ENCODE data around the gene RGS10. TPM values are rescaled to one million over a fixed set of nuclear protein-coding genes. Genes with fewer than 3 reads are reported as not detected.

RGS10 gene
- polyA plus RNA-seq, 3 donors: 57.1 to 87.2 (median 75.8) TPM

- intact Hi-C loops (cut with micrococcal nuclease): no loop called here
- H3K9me3 Mint-ChIP-seq: no peaks in the 10 kb centered on the region
Measured at GRCh38 chr10:119495545-119495944, 47.0 kb downstream of the RGS10 start.

DNA sequence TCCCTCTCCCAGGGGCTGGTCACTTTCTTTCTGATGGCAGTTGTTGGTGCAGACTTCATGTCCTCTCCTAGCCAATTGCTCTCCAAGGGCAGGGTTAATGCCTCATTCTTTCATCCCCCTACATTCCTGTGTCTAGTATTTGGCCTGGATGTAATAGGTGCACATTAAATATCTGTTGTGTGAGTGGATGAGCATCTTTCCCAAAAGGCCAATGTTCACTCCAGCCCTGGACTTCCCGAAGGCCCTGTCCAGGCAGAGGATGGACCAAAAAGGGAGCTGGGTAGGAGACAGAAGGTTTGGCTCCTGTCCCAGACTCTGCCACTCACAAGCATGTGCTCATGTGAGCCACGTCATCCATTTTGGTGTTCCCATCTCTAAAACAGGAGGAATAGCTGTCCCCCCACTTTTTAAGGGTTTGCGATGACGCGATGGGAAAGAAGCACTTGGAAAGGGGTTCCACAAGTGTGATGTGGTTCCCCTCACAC, 47.5 kb downstream of the RGS10 start:
- Mint-ChIP-seq H3K9me3 (no peaks in the 10 kb centered on the region), H3K27me3 (ENCODE audit: low read depth in 3 of 3) (peaks cover 0 to 8% (median 3%) of the 10 kb centered on the region in 3 donors), H3K36me3 (peaks cover 17 to 20% of the 10 kb centered on the region in 2 donors), H3K27ac (peak overlapping the region in 1 of 7 donors; percentile 2), H3K4me1 (peaks cover 12% of the 10 kb centered on the region), H3K4me3 (no peak overlapping the region)
- H3K9me3 ChIP-seq (replicated peaks in 1 of 2; ENCODE audit: control insufficient read depth in 1 of 2, insufficient read depth in 1 of 2, low read length in 2 of 2): no peaks in the 10 kb centered on the region
- H3K4me2 ChIP-seq (replicated peaks; ENCODE audit: extremely low read depth, low read length, poor library complexity, severe bottlenecking): no peak overlapping the region
- H4K20me1 ChIP-seq (ENCODE audit: insufficient read depth, low read length): no peaks in the 10 kb centered on the region
- H3K79me2 ChIP-seq (ENCODE audit: insufficient read depth, low read length): no peaks in the 10 kb centered on the region
- DNase-seq: no peak
- peaks cover 15 to 18% of the 10 kb centered on the region in 2 donors for H3K36me3 ChIP-seq (replicated peaks in 1 of 2; ENCODE audit: control insufficient read depth in 1 of 2, insufficient read depth in 2 of 2, low read length in 2 of 2)
- H3K27me3 ChIP-seq (ENCODE audit: control insufficient read depth in 2 of 2, insufficient read depth in 2 of 2, low read length in 2 of 2): no peaks in the 10 kb centered on the region
- no peak for TF ChIP-seq CTCF (IDR thresholded peaks at IDR 0.05)
- no peak overlapping the region for H3K9ac ChIP-seq (ENCODE audit: insufficient read depth, low read length, poor library complexity, severe bottlenecking)
- WGBS (ENCODE audit: insufficient coverage): 100% methylated on average over 1 of the region's 5 CpGs
- H3K4me3 ChIP-seq (replicated peaks in 1 of 3; ENCODE audit: low read depth in 2 of 3, low read length in 3 of 3): no peak overlapping the region
- peaks cover 0 to under 1% of the 10 kb centered on the region in 2 donors for H3K4me1 ChIP-seq (ENCODE audit: control insufficient read depth in 1 of 2, insufficient read depth in 2 of 2, low read length in 2 of 2)
- no peak overlapping the region for H2AFZ ChIP-seq (ENCODE audit: insufficient read depth, low read depth, low read length, poor library complexity, severe bottlenecking)
- intact Hi-C loops (cut with micrococcal nuclease): no loop called here
- H3K27ac ChIP-seq (ENCODE audit: low read depth in 1 of 2, low read length in 2 of 2): no peak overlapping the region

More at GRCh38 chr10:119495545-119495944, 47.0 kb downstream of the RGS10 start:
- DNase-seq: no peak
- Histone ChIP-seq H2AFZ (ENCODE audit: insufficient read depth, low read depth, low read length, poor library complexity, severe bottlenecking) (no peak overlapping the region), H3K9me3 (replicated peaks in 1 of 2; ENCODE audit: control insufficient read depth in 1 of 2, insufficient read depth in 1 of 2, low read length in 2 of 2) (no peaks in the 10 kb centered on the region), H3K9ac (ENCODE audit: insufficient read depth, low read length, poor library complexity, severe bottlenecking) (no peak overlapping the region), H4K20me1 (ENCODE audit: insufficient read depth, low read length) (no peaks in the 10 kb centered on the region), H3K27ac (ENCODE audit: low read depth in 1 of 2, low read length in 2 of 2) (no peak overlapping the region), H3K4me1 (ENCODE audit: control insufficient read depth in 1 of 2, insufficient read depth in 2 of 2, low read length in 2 of 2) (no peaks in the 10 kb centered on the region), H3K36me3 (replicated peaks in 1 of 2; ENCODE audit: control insufficient read depth in 1 of 2, insufficient read depth in 2 of 2, low read length in 2 of 2) (peaks cover 15 to 23% of the 10 kb centered on the region in 2 donors), H3K27me3 (ENCODE audit: control insufficient read depth in 2 of 2, insufficient read depth in 2 of 2, low read length in 2 of 2) (no peaks in the 10 kb centered on the region), H3K4me3 (replicated peaks in 1 of 3; ENCODE audit: low read depth in 2 of 3, low read length in 3 of 3) (no peak overlapping the region), H3K4me2 (replicated peaks; ENCODE audit: extremely low read depth, low read length, poor library complexity, severe bottlenecking) (no peak overlapping the region), H3K79me2 (ENCODE audit: insufficient read depth, low read length) (no peaks in the 10 kb centered on the region)
- no peak overlapping the region for H3K4me3 Mint-ChIP-seq
- H3K27me3 Mint-ChIP-seq (ENCODE audit: low read depth in 3 of 3): peaks cover 0 to 8% (median 3%) of the 10 kb centered on the region in 3 donors
- no peak for TF ChIP-seq CTCF (IDR thresholded peaks at IDR 0.05)
- 90% methylated on average over 3 of the region's 3 CpGs for WGBS (ENCODE audit: insufficient coverage)
- H3K4me1 Mint-ChIP-seq: peaks cover 11% of the 10 kb centered on the region
- peak overlapping the region in 1 of 7 donors; percentile 2 for H3K27ac Mint-ChIP-seq
- H3K36me3 Mint-ChIP-seq: peaks cover 20 to 23% of the 10 kb centered on the region in 2 donors
